GM12874 (cell line): ENCODE results near the gene TEX35.

Experiments used
- CTCF ChIP-seq: IDR thresholded peaks from 2 replicates; pipeline ENCODE4 v1.5.1; 2011; ENCODE audit warnings: low read depth, mild to moderate bottlenecking, control low read depth, low read length, moderate library complexity; ENCODE audit not compliant: insufficient read depth

The TEX35 gene

GRCh38 chr1:178543290-178543607 lies 30.3 kb downstream of the TEX35 start:
- no peak for TF ChIP-seq CTCF

GRCh38 chr1:178544531-178544930 lies 31.6 kb downstream of the TEX35 start:
- no peak for TF ChIP-seq CTCF

GRCh38 chr1:178548108-178548507 lies 35.2 kb downstream of the TEX35 start:
- no peak for TF ChIP-seq CTCF

GRCh38 chr1:178551307-178551706 lies 38.4 kb downstream of the TEX35 start:
- TF ChIP-seq CTCF: no peak

- TF ChIP-seq CTCF: no peak
Observed at GRCh38 chr1:178551940-178552339, 39.0 kb downstream of the TEX35 start.

- no peak for TF ChIP-seq CTCF
Observed at GRCh38 chr1:178552856-178553255, 39.9 kb downstream of the TEX35 start.

GRCh38 chr1:178560871-178561376 lies 48.0 kb downstream of the TEX35 start:
- TF ChIP-seq CTCF: no peak
